DOHH2 (cell line): Measurements from ENCODE around the gene IMMP2L.

ENCODE experiments used
- H3F3A ChIP-seq: fragments of 200-600 bp; sonication (generic), shearing (Covaris generic); 2 replicates; pipeline ENCODE4 v1.6.0; 2016; ENCODE audit warnings: antibody characterized with exemption, mild to moderate bottlenecking; ENCODE audit not compliant: control insufficient read depth, insufficient read depth
- H3K27ac ChIP-seq: fragments of 200-600 bp; sonication (generic); 2 replicates; pipeline ENCODE4 v1.5.1; 2014; ENCODE audit warnings: low read depth, mild to moderate bottlenecking, low read length, moderate library complexity
- H3K27me3 ChIP-seq: fragments of 200-600 bp; sonication (generic); 2 replicates; pipeline ENCODE4 v1.6.1; 2014; ENCODE audit warnings: mild to moderate bottlenecking, low read length, mixed read lengths; ENCODE audit not compliant: control insufficient read depth
- H3K36me3 ChIP-seq: fragments of 200-600 bp; sonication (generic); 2 replicates; pipeline ENCODE4 v1.6.1; 2014; ENCODE audit warnings: mild to moderate bottlenecking, low read length, moderate library complexity, mixed read lengths; ENCODE audit not compliant: control insufficient read depth
- H3K4me1 ChIP-seq: fragments of 200-600 bp; sonication (generic); 2 replicates; pipeline ENCODE4 v1.6.1; 2014; ENCODE audit warnings: mild to moderate bottlenecking, low read length, mixed read lengths; ENCODE audit not compliant: control insufficient read depth
- H3K4me2 ChIP-seq: fragments of 200-600 bp; sonication (generic); 2 replicates; pipeline ENCODE4 v1.6.0; 2014; ENCODE audit warnings: mild to moderate bottlenecking, low read length, moderate library complexity
- H3K4me3 ChIP-seq: fragments of 200-600 bp; sonication (generic); 2 replicates; pipeline ENCODE4 v1.5.1; 2014; ENCODE audit warnings: mild to moderate bottlenecking, low read length, mixed read lengths
- H3K79me2 ChIP-seq: fragments of 200-600 bp; sonication (generic); 2 replicates; pipeline ENCODE4 v1.6.1; 2014; ENCODE audit warnings: mild to moderate bottlenecking, low read length, mixed read lengths; ENCODE audit not compliant: control insufficient read depth
- H3K9me2 ChIP-seq: fragments of 200-600 bp; sonication (generic); replicated peaks from 2 replicates; pipeline ENCODE4 v1.6.1; 2014; ENCODE audit warnings: mild to moderate bottlenecking, low read length, mixed read lengths; ENCODE audit not compliant: control insufficient read depth
- H3K9me3 ChIP-seq: fragments of 200-600 bp; sonication (generic); 2 replicates; pipeline ENCODE4 v1.6.1; 2014; ENCODE audit warnings: antibody characterized with exemption, low read length, mixed read lengths; ENCODE audit not compliant: control insufficient read depth, insufficient read depth
- H4K20me1 ChIP-seq: fragments of 200-600 bp; sonication (generic); 2 replicates; pipeline ENCODE4 v1.6.0; 2014; ENCODE audit warnings: low read depth, mild to moderate bottlenecking, antibody characterized with exemption, low read length, moderate library complexity; ENCODE audit not compliant: control insufficient read depth, insufficient read depth
- EZH2phosphoT487 ChIP-seq: fragments of 200-600 bp; sonication (generic); IDR thresholded peaks from 2 replicates; pipeline ENCODE4 v1.6.1; 2017; ENCODE audit warnings: borderline replicate concordance, mild to moderate bottlenecking, antibody characterized with exemption, low read length, moderate library complexity, mixed read lengths
- TF ChIP-seq, protein P1 (sequence below): fragments of 200-600 bp; sonication (generic); IDR thresholded peaks from one replicate; pipeline ENCODE4 v1.5.1; 2014; ENCODE audit warnings: antibody characterized with exemption, mild to moderate bottlenecking, low read depth, low read length; ENCODE audit not compliant: poor library complexity, severe bottlenecking

Gene IMMP2L

DNA sequence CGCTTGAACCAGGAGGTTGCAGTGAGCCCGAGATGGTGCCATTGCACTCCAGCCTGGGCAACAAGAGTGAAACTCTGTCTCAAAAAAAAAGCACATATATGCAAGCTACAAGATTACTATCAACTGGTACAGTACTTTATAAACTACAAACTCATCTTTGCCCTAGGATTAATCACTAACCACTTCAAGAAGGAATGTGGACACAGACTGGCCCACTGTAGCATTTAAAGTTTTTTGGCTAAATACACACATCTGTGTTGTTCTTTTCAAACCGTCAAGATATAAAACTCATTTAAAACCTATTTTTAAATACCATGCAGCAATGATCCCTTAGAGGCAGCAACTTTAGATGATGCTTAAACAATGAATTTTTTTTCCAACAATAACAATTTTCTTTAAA lies 205.4 kb downstream of the IMMP2L start:
- Histone ChIP-seq H3K4me3 (no peak overlapping the region), H3K27me3 (no peaks in the 10 kb centered on the region), H3K4me2 (no peak overlapping the region), H3K27ac (no peak overlapping the region), H3K79me2 (no peaks in the 10 kb centered on the region), H3K4me1 (no peaks in the 10 kb centered on the region), H3K36me3 (no peaks in the 10 kb centered on the region), H3F3A (no peaks in the 10 kb centered on the region), H4K20me1 (no peaks in the 10 kb centered on the region), H3K9me3 (no peaks in the 10 kb centered on the region), H3K9me2 (no peaks in the 10 kb centered on the region; the same call in 1 of the 2 replicates)
- TF ChIP-seq, protein P1, sequence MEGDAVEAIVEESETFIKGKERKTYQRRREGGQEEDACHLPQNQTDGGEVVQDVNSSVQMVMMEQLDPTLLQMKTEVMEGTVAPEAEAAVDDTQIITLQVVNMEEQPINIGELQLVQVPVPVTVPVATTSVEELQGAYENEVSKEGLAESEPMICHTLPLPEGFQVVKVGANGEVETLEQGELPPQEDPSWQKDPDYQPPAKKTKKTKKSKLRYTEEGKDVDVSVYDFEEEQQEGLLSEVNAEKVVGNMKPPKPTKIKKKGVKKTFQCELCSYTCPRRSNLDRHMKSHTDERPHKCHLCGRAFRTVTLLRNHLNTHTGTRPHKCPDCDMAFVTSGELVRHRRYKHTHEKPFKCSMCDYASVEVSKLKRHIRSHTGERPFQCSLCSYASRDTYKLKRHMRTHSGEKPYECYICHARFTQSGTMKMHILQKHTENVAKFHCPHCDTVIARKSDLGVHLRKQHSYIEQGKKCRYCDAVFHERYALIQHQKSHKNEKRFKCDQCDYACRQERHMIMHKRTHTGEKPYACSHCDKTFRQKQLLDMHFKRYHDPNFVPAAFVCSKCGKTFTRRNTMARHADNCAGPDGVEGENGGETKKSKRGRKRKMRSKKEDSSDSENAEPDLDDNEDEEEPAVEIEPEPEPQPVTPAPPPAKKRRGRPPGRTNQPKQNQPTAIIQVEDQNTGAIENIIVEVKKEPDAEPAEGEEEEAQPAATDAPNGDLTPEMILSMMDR = no peak
- TF ChIP-seq EZH2phosphoT487 = no peak

GRCh38 chr7:111352319-111352718 lies 210.0 kb downstream of the IMMP2L start:
- no peaks in the 10 kb centered on the region for H3K79me2 ChIP-seq
- no peaks in the 10 kb centered on the region for H3K27me3 ChIP-seq
- no peaks in the 10 kb centered on the region for H4K20me1 ChIP-seq
- no peaks in the 10 kb centered on the region for H3K36me3 ChIP-seq
- H3F3A ChIP-seq = no peaks in the 10 kb centered on the region
- H3K27ac ChIP-seq = no peak overlapping the region
- no peak overlapping the region for H3K4me3 ChIP-seq
- no peaks in the 10 kb centered on the region for H3K9me3 ChIP-seq
- H3K9me2 ChIP-seq = no peaks in the 10 kb centered on the region; the same call in 1 of the 2 replicates
- TF ChIP-seq, protein P1 = no peak
- no peak for TF ChIP-seq EZH2phosphoT487
- no peaks in the 10 kb centered on the region for H3K4me1 ChIP-seq
- H3K4me2 ChIP-seq = no peak overlapping the region

- no peaks in the 10 kb centered on the region for H3K36me3 ChIP-seq
- peaks cover 11% of the 10 kb centered on the region; the same call in 1 of the 2 replicates for H3K9me3 ChIP-seq
- H3K27ac ChIP-seq = no peak overlapping the region
- no peaks in the 10 kb centered on the region for H4K20me1 ChIP-seq
- H3K79me2 ChIP-seq = no peaks in the 10 kb centered on the region
- no peaks in the 10 kb centered on the region for H3F3A ChIP-seq
- no peak overlapping the region for H3K4me3 ChIP-seq
- H3K27me3 ChIP-seq = no peaks in the 10 kb centered on the region
- H3K4me2 ChIP-seq = no peak overlapping the region
- H3K9me2 ChIP-seq = 0 out of 2 replicates have a peak, but pooled peaks cover 2% of the 10 kb centered on the region
- H3K4me1 ChIP-seq = peaks cover 9% of the 10 kb centered on the region
- no peak for TF ChIP-seq EZH2phosphoT487
- TF ChIP-seq, protein P1 = no peak
Measured at GRCh38 chr7:111346219-111346618, 216.1 kb downstream of the IMMP2L start.
